IMR-90 (cell line): ENCODE results near the gene EML4. TPM values are rescaled to one million over a fixed set of nuclear protein-coding genes. Genes with fewer than 3 reads are reported as not detected.

Experiments used
- ATAC-seq: fragments of 200-7000 bp; cut with Tn5 transposase; 2 replicates; pipeline ENCODE4 v1.9.1; 2020; ENCODE audit warnings: low read depth, mild to moderate bottlenecking, moderate library complexity
- BruUV-seq: library from RNA; stranded (reverse); fragments of 400-500 nt; replicated peaks from 2 replicates; lab custom pipeline; 2021; lab: Mats Ljungman, UMichigan
- CTCF ChIA-PET: fragments of 300-600 bp; formaldehyde crosslinking; extraction: SDS; loops from one replicate; lab custom pipeline; 2021; ENCODE audit warnings: antibody characterized with exemption; lab: Yijun Ruan, JAX
- POLR2A ChIA-PET: fragments of 300-600 bp; sonication (Branson Sonifier 250); formaldehyde crosslinking; loops from one replicate; lab custom pipeline; 2022; ENCODE audit warnings: antibody characterized with exemption; ENCODE audit not compliant: unreplicated experiment; lab: Charles Lee
- DNase-seq: peaks from one replicate; pipeline ENCODE4 v3.0.0; 2013
- H2AFZ ChIP-seq: replicated peaks from 2 replicates; pipeline ENCODE3; 2013; ENCODE audit warnings: low read length, mild to moderate bottlenecking; ENCODE audit not compliant: poor library complexity
- H2AK5ac ChIP-seq: 2 replicates; pipeline ENCODE4 v1.6.1; 2013; ENCODE audit warnings: low read depth, low read length, inconsistent platforms
- H2AK9ac ChIP-seq: replicated peaks from 2 replicates; pipeline ENCODE3; 2013; ENCODE audit warnings: mild to moderate bottlenecking, low read depth, low read length, moderate library complexity; ENCODE audit not compliant: poor library complexity
- H2BK120ac ChIP-seq: 2 replicates; pipeline ENCODE4 v1.6.1; 2013; ENCODE audit warnings: low read depth, low read length, inconsistent platforms
- H2BK15ac ChIP-seq: 3 replicates; pipeline ENCODE4 v1.6.1; 2013; ENCODE audit warnings: low read depth, low read length, inconsistent platforms
- H2BK20ac ChIP-seq: 2 replicates; pipeline ENCODE4 v1.6.1; 2013; ENCODE audit warnings: low read depth, mild to moderate bottlenecking, inconsistent platforms, low read length, moderate library complexity
- H2BK5ac ChIP-seq: 2 replicates; pipeline ENCODE4 v1.6.1; 2013; ENCODE audit warnings: mild to moderate bottlenecking, low read depth, low read length, inconsistent platforms; ENCODE audit not compliant: poor library complexity, severe bottlenecking
- H3K14ac ChIP-seq: replicated peaks from 2 replicates; pipeline ENCODE4 v1.6.1; 2013; ENCODE audit warnings: low read depth, low read length, inconsistent platforms
- H3K18ac ChIP-seq: 2 replicates; pipeline ENCODE4 v1.6.1; 2013; ENCODE audit warnings: low read depth, low read length, control low read depth
- H3K23ac ChIP-seq: 2 replicates; pipeline ENCODE4 v1.6.1; 2013; ENCODE audit warnings: low read depth, low read length, inconsistent platforms
- H3K27ac ChIP-seq: 2 replicates; pipeline ENCODE4 v1.5.1; 2013; ENCODE audit warnings: mild to moderate bottlenecking, control low read depth, low read length; ENCODE audit not compliant: insufficient read depth
- H3K27me3 ChIP-seq: 2 replicates; pipeline ENCODE4 v1.6.1; 2013; ENCODE audit warnings: low read length; ENCODE audit not compliant: control insufficient read depth, insufficient read depth
- H3K36me3 ChIP-seq: 2 replicates; pipeline ENCODE4 v1.6.1; 2013; ENCODE audit warnings: low read length, mixed read lengths; ENCODE audit not compliant: control insufficient read depth, insufficient read depth
- H3K4ac ChIP-seq: 2 replicates; pipeline ENCODE4 v1.6.1; 2013; ENCODE audit warnings: low read depth, low read length, inconsistent platforms
- H3K4me1 ChIP-seq: 2 replicates; pipeline ENCODE4 v1.6.1; 2013; ENCODE audit warnings: low read length, mixed read lengths; ENCODE audit not compliant: control insufficient read depth, insufficient read depth
- H3K4me2 ChIP-seq: 2 replicates; pipeline ENCODE4 v1.6.1; 2013; ENCODE audit warnings: low read depth, mild to moderate bottlenecking, control low read depth, low read length, moderate library complexity
- H3K4me3 ChIP-seq: 2 replicates; pipeline ENCODE4 v1.5.1; 2013; ENCODE audit warnings: low read depth, mild to moderate bottlenecking, control low read depth, low read length, moderate library complexity; ENCODE audit not compliant: insufficient read depth
- H3K56ac ChIP-seq: 2 replicates; pipeline ENCODE4 v1.6.1; 2013; ENCODE audit warnings: low read length, inconsistent platforms; ENCODE audit not compliant: insufficient read depth; ENCODE audit errors: extremely low read depth
- H3K79me1 ChIP-seq, 2 experiments: 2 replicates each; pipeline ENCODE4 v1.6.1; 2013; ENCODE audit warnings: low read length in 2 of 2, inconsistent platforms in 1 of 2, low read depth in 1 of 2
- H3K9ac ChIP-seq: 2 replicates; pipeline ENCODE4 v1.6.1; 2013; ENCODE audit warnings: low read depth, low read length, control low read depth
- H3K9me1 ChIP-seq: 2 replicates; pipeline ENCODE4 v1.6.1; 2013; ENCODE audit warnings: low read length, inconsistent platforms; ENCODE audit not compliant: insufficient read depth
- H3K9me3 ChIP-seq: 2 replicates; pipeline ENCODE4 v1.6.1; 2013; ENCODE audit warnings: low read length; ENCODE audit not compliant: control insufficient read depth, insufficient read depth
- H4K20me1 ChIP-seq: 2 replicates; pipeline ENCODE4 v1.6.1; 2013; ENCODE audit warnings: low read length, inconsistent platforms; ENCODE audit not compliant: insufficient read depth
- H4K5ac ChIP-seq: 2 replicates; pipeline ENCODE4 v1.6.1; 2013; ENCODE audit warnings: mild to moderate bottlenecking, low read depth, low read length, control low read depth
- H4K8ac ChIP-seq, 2 experiments: 2 replicates each; pipeline ENCODE4 v1.6.1; 2013; ENCODE audit warnings: low read depth in 2 of 2, low read length in 2 of 2, control low read depth in 1 of 2, inconsistent platforms in 1 of 2
- H4K91ac ChIP-seq: 2 replicates; pipeline ENCODE4 v1.6.1; 2013; ENCODE audit warnings: low read depth, low read length, inconsistent platforms; ENCODE audit not compliant: insufficient read depth
- NFE2L2 ChIP-seq: fragments of 150-350 bp; IDR thresholded peaks from 2 replicates; pipeline ENCODE4 v1.6.1; 2016; ENCODE audit warnings: low read depth, mild to moderate bottlenecking, low read length
- POLR2A ChIP-seq: IDR thresholded peaks from 2 replicates; pipeline ENCODE4 v1.6.1; 2012; ENCODE audit warnings: mild to moderate bottlenecking, low read depth, low read length
- WGBS, 2 experiments: methylation state at CpG; one replicate each; pipeline versions ENCODE4 v1.1.5 to v1.1.7; 2013; ENCODE audit warnings: missing lambda C conversion rate in 2 of 2; ENCODE audit not compliant: insufficient read length in 1 of 2; ENCODE audit errors: extremely low coverage in 2 of 2; 5-methylcytosine and 5-hydroxymethylcytosine counted together
- dilution Hi-C: fragments of 300-500 bp; cut with HindIII; formaldehyde crosslinking; loops from one replicate; pipeline ENCODE4 v1.14.3; 2018; ENCODE audit warnings: low sequenced_read_pairs; ENCODE audit not compliant: unreplicated experiment
- in situ Hi-C: fragments of 300-500 bp; cut with MboI; formaldehyde crosslinking; loops from 3 replicates; pipeline ENCODE4 v1.14.3; 2019; ENCODE audit warnings: low sequenced_read_pairs, inconsistent platforms, mixed read lengths
- intact Hi-C: fragments of 100-400 bp; cut with micrococcal nuclease; formaldehyde crosslinking; loops from 2 replicates; pipeline ENCODE4 v1.10.0; 2022
- polyA plus RNA-seq, 3 experiments: library from polyadenylated mRNA; depleted of rRNA; stranded (reverse); fragments of >200 nt; gene quantifications; 2 replicates each; pipeline ENCODE4 v1.2.3, GENCODE V29; 2012; ENCODE audit warnings: low replicate concordance in 1 of 3
- total RNA-seq: library from RNA; depleted of rRNA; stranded (reverse); fragments of >200 nt; gene quantifications from 2 replicates; pipeline ENCODE4 v1.2.3, GENCODE V29; 2012
- TF ChIP-seq, protein P1 (sequence below): fragments of 150-350 bp; IDR thresholded peaks from 2 replicates; pipeline ENCODE4 v1.6.1; 2017; ENCODE audit warnings: mild to moderate bottlenecking, antibody characterized with exemption, low read length, low read depth

The EML4 gene
- total and polyA plus RNA-seq, 2 of the 4 experiments (the other 2 are of a cell fraction), result 29.7 to 73.7 TPM

DNA sequence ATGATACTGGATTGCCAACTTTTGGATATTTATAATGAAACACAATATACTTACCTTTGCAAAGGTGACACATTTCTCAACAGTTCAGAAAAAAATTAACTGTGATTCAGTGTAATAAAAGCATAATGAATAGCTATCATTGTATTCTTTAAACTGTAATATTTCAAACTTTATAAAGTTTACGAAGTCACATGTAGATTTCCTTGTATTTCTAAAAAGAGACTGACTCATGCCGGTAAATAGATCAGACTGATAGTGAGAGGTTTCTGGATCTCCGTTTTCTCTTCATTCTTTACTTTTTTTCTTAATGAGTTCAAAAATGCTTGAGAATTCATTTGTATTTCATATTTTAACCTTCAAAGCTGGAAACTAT, 70.1 kb downstream of the EML4 start:
- no peak overlapping the region for H3K56ac ChIP-seq
- no peak overlapping the region for H3K18ac ChIP-seq
- H3K79me1 ChIP-seq, result peaks cover 38 to 55% of the 10 kb centered on the region in 2 experiments
- no TSS peak for BruUV-seq
- no peak overlapping the region for H2AFZ ChIP-seq
- H2BK5ac ChIP-seq, result no peak overlapping the region
- no peak overlapping the region for H4K5ac ChIP-seq
- ChIA-PET CTCF (interaction anchor here (1.4 kb wide), 1 partner anchor 144 kb away, joined by 3 read pairs; no protein-coding TSS in a partner anchor), POLR2A (no interaction called here)
- in situ Hi-C loops, result no loop called here
- H4K91ac ChIP-seq, result no peak overlapping the region
- H3K9ac ChIP-seq, result no peak overlapping the region
- H3K4me1 ChIP-seq, result peaks cover 5% of the 10 kb centered on the region
- TF ChIP-seq, protein P1, sequence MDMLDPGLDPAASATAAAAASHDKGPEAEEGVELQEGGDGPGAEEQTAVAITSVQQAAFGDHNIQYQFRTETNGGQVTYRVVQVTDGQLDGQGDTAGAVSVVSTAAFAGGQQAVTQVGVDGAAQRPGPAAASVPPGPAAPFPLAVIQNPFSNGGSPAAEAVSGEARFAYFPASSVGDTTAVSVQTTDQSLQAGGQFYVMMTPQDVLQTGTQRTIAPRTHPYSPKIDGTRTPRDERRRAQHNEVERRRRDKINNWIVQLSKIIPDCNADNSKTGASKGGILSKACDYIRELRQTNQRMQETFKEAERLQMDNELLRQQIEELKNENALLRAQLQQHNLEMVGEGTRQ, result no peak
- TF ChIP-seq POLR2A (no peak), NFE2L2 (no peak)
- no peak overlapping the region for H2BK15ac ChIP-seq
- H3K4me3 ChIP-seq, result no peak overlapping the region
- H2AK5ac ChIP-seq, result no peak overlapping the region
- dilution Hi-C loops, result no loop called here
- no peak overlapping the region for H3K27ac ChIP-seq
- no peak overlapping the region for H3K14ac ChIP-seq
- no peak overlapping the region for H2BK120ac ChIP-seq
- H3K4ac ChIP-seq, result no peak overlapping the region
- DNase-seq (no peak), ATAC-seq (no peak)
- no peak overlapping the region for H4K8ac ChIP-seq
- intact Hi-C loops, result no loop called here
- no peak overlapping the region for H3K4me2 ChIP-seq
- no CpG with 5 or more reads among the region's 3 CpGs for WGBS, 2 experiments
- H3K36me3 ChIP-seq, result no peaks in the 10 kb centered on the region
- no peak overlapping the region for H2AK9ac ChIP-seq
- no peaks in the 10 kb centered on the region for H3K9me3 ChIP-seq
- no peak overlapping the region for H2BK20ac ChIP-seq
- H3K9me1 ChIP-seq, result peaks cover 3% of the 10 kb centered on the region
- H3K27me3 ChIP-seq, result no peaks in the 10 kb centered on the region
- no peak overlapping the region for H3K23ac ChIP-seq
- peaks cover 4% of the 10 kb centered on the region; the same call in 1 of the 2 replicates for H4K20me1 ChIP-seq
